SK-N-SH (cell line): ENCODE data around the gene FBXO31. TPM values are rescaled to one million over a fixed set of nuclear protein-coding genes. Genes with fewer than 3 reads are reported as not detected.

Experiments used
- CTCF ChIA-PET: fragments of 300-600, 350-600 bp; formaldehyde crosslinking; extraction: SDS; loops from one replicate; lab custom pipeline; 2021; lab: Yijun Ruan, JAX
- POLR2A ChIA-PET: fragments of 350-600 bp; sonication (Branson Sonifier 250); formaldehyde crosslinking; extraction: SDS; loops from one replicate; lab custom pipeline; 2020; ENCODE audit warnings: antibody characterized with exemption, inconsistent platforms; lab: Yijun Ruan, JAX
- DNase-seq: peaks from one replicate; pipeline ENCODE4 v3.0.0; 2012
- H2AFZ ChIP-seq: fragments of 200-600 bp; sonication (generic); 2 replicates; pipeline ENCODE4 v1.8.1; 2016; ENCODE audit warnings: antibody characterized with exemption, mild to moderate bottlenecking, low read depth
- H3F3A ChIP-seq: fragments of 200-600 bp; sonication (generic); replicated peaks from 2 replicates; pipeline ENCODE3; 2016; ENCODE audit warnings: antibody characterized with exemption, mild to moderate bottlenecking; ENCODE audit not compliant: insufficient read depth
- H3K27ac ChIP-seq, 2 experiments: fragments of 200-500 bp in 1 of 2; fragments of 200-600 bp in 1 of 2; sonication (Bioruptor generic) in 1 of 2; sonication (generic), shearing (Covaris generic) in 1 of 2; 2 replicates each; pipeline versions ENCODE4 v1.5.1 to v1.6.1; 2014 to 2016; ENCODE audit warnings: low read depth in 2 of 2, inconsistent platforms in 1 of 2, low read length in 1 of 2, mild to moderate bottlenecking in 1 of 2, mixed read lengths in 1 of 2
- H3K27me3 ChIP-seq: fragments of 200-600 bp; sonication (generic), shearing (Covaris generic); 2 replicates; pipeline ENCODE4 v1.6.1; 2016; ENCODE audit warnings: mixed run types; ENCODE audit not compliant: insufficient read depth
- H3K36me3 ChIP-seq, 2 experiments: fragments of 200-500 bp in 1 of 2; fragments of 200-600 bp in 1 of 2; sonication (Bioruptor generic) in 1 of 2; sonication (generic) in 1 of 2; replicated peaks in 1 of 2; 2 replicates each; pipeline versions ENCODE3 to v1.5.1; 2014 to 2016; ENCODE audit warnings: low read length in 1 of 2, mild to moderate bottlenecking in 1 of 2; ENCODE audit not compliant: insufficient read depth in 2 of 2, control insufficient read depth in 1 of 2
- H3K4me1 ChIP-seq, 2 experiments: fragments of 200-500 bp in 1 of 2; fragments of 200-600 bp in 1 of 2; sonication (Bioruptor generic) in 1 of 2; sonication (generic), shearing (Covaris generic) in 1 of 2; 2 replicates each; pipeline versions ENCODE4 v1.5.1 to v1.6.1; 2014 to 2016; ENCODE audit warnings: low read depth in 1 of 2, low read length in 1 of 2, mixed run types in 1 of 2; ENCODE audit not compliant: insufficient read depth in 2 of 2, control insufficient read depth in 1 of 2
- H3K4me2 ChIP-seq: fragments of 200-600 bp; sonication (generic), shearing (Covaris generic); 2 replicates; pipeline ENCODE4 v1.6.1; 2017; ENCODE audit warnings: mixed run types
- H3K4me3 ChIP-seq, 2 experiments: fragments of 200-500 bp in 1 of 2; fragments of 200-600 bp in 1 of 2; sonication (Bioruptor generic) in 1 of 2; sonication (generic), shearing (Covaris generic) in 1 of 2; 2 replicates each; pipeline versions ENCODE4 v1.5.1 to v1.8.1; 2014 to 2016; ENCODE audit warnings: low read depth in 2 of 2, inconsistent platforms in 1 of 2, low read length in 1 of 2, mild to moderate bottlenecking in 1 of 2, mixed read lengths in 1 of 2, moderate library complexity in 1 of 2
- H3K79me2 ChIP-seq: fragments of 200-600 bp; sonication (generic); 2 replicates; pipeline ENCODE4 v1.8.1; 2017; ENCODE audit warnings: mild to moderate bottlenecking; ENCODE audit not compliant: insufficient read depth
- H3K9ac ChIP-seq: fragments of 200-600 bp; sonication (generic); 2 replicates; pipeline ENCODE4 v1.6.1; 2017; ENCODE audit warnings: mixed run types
- H3K9me2 ChIP-seq: fragments of 200-600 bp; sonication (generic); 2 replicates; pipeline ENCODE4 v1.6.1; 2017; ENCODE audit warnings: mixed run types
- H3K9me3 ChIP-seq: fragments of 200-600 bp; sonication (generic); 2 replicates; pipeline ENCODE4 v1.6.1; 2017; ENCODE audit warnings: mixed run types, mild to moderate bottlenecking, moderate library complexity
- H4K20me1 ChIP-seq: fragments of 200-600 bp; sonication (generic); 2 replicates; pipeline ENCODE4 v1.6.1; 2017; ENCODE audit warnings: mild to moderate bottlenecking, mixed run types; ENCODE audit not compliant: insufficient read depth
- CHD2 ChIP-seq: fragments of 150-350 bp; IDR thresholded peaks from 2 replicates; pipeline ENCODE4 v1.6.1; 2018; ENCODE audit warnings: low read length; ENCODE audit not compliant: partially characterized antibody
- EP300 ChIP-seq, 2 experiments: IDR thresholded peaks; 2 replicates each; pipeline versions ENCODE4 v1.4.0 to v1.6.1; 2012; ENCODE audit warnings: borderline replicate concordance in 1 of 2, low read depth in 1 of 2, low read length in 1 of 2
- FOSL2 ChIP-seq: IDR thresholded peaks from 2 replicates; pipeline ENCODE4 v1.4.0; 2012; ENCODE audit warnings: low read depth, mild to moderate bottlenecking, moderate library complexity, borderline replicate concordance
- FOXJ3 ChIP-seq: sonication (generic); formaldehyde crosslinking; IDR thresholded peaks from 2 replicates; pipeline ENCODE4 v1.5.1; 2020; ENCODE audit warnings: mild to moderate bottlenecking, missing genetic modification reagents
- FOXM1 ChIP-seq: IDR thresholded peaks from 2 replicates; pipeline ENCODE4 v1.4.0; 2012; ENCODE audit warnings: low read depth, mild to moderate bottlenecking
- GABPA ChIP-seq: IDR thresholded peaks from 2 replicates; pipeline ENCODE4 v1.4.0; 2012; ENCODE audit warnings: low read depth, mild to moderate bottlenecking
- GATA2 ChIP-seq: sonication (generic); formaldehyde crosslinking; IDR thresholded peaks from 2 replicates; pipeline ENCODE4 v1.5.0; 2020; ENCODE audit warnings: mild to moderate bottlenecking, missing genetic modification reagents
- JUND ChIP-seq: IDR thresholded peaks from 2 replicates; pipeline ENCODE4 v1.4.0; 2012
- MAX ChIP-seq: IDR thresholded peaks from 2 replicates; pipeline ENCODE4 v1.4.0; 2012; ENCODE audit warnings: low read depth
- MEF2A ChIP-seq: IDR thresholded peaks from 2 replicates; pipeline ENCODE4 v1.4.0; 2012; ENCODE audit warnings: low read depth, borderline replicate concordance
- NFIC ChIP-seq: IDR thresholded peaks from 2 replicates; pipeline ENCODE4 v1.4.0; 2012; ENCODE audit warnings: borderline replicate concordance
- NRF1 ChIP-seq: IDR thresholded peaks from 2 replicates; pipeline ENCODE4 v1.6.1; 2012; ENCODE audit warnings: low read depth, mild to moderate bottlenecking, low read length
- PBX3 ChIP-seq: IDR thresholded peaks from 2 replicates; pipeline ENCODE4; 2012
- POLR2AphosphoS5 ChIP-seq: IDR thresholded peaks from 2 replicates; pipeline ENCODE4 v1.6.1; 2012; ENCODE audit warnings: low read depth, low read length
- RAD21 ChIP-seq: IDR thresholded peaks from 2 replicates; pipeline ENCODE4 v1.6.1; 2012; ENCODE audit warnings: mild to moderate bottlenecking, low read length
- RCOR1 ChIP-seq: fragments of 150-350 bp; IDR thresholded peaks from 2 replicates; pipeline ENCODE4 v1.6.1; 2017; ENCODE audit warnings: antibody characterized with exemption, low read length
- REST ChIP-seq: IDR thresholded peaks from 2 replicates; pipeline ENCODE4 v1.6.1; 2012; ENCODE audit warnings: mild to moderate bottlenecking, low read depth, low read length, moderate library complexity
- RXRA ChIP-seq: IDR thresholded peaks from 2 replicates; pipeline ENCODE4 v1.4.0; 2012; ENCODE audit warnings: low read depth, mild to moderate bottlenecking, borderline replicate concordance
- SMC3 ChIP-seq: IDR thresholded peaks from 2 replicates; pipeline ENCODE4 v1.6.1; 2012; ENCODE audit warnings: low read depth, low read length, improper control_type of control experiment
- TEAD4 ChIP-seq: IDR thresholded peaks from 2 replicates; pipeline ENCODE4 v1.4.0; 2012; ENCODE audit warnings: mild to moderate bottlenecking, borderline replicate concordance; ENCODE audit not compliant: insufficient read depth
- USF2 ChIP-seq: fragments of 150-350 bp; IDR thresholded peaks from 2 replicates; pipeline ENCODE4 v1.6.1; 2017; ENCODE audit warnings: antibody characterized with exemption, low read length, low read depth, borderline replicate concordance
- WGBS: methylation state at CpG from one replicate; pipeline ENCODE4 v1.1.6; 2017; ENCODE audit warnings: low lambda C conversion rate; 5-methylcytosine and 5-hydroxymethylcytosine counted together
- polyA plus RNA-seq, 3 experiments: library from polyadenylated mRNA; depleted of rRNA; stranded (reverse); fragments of >200 nt; gene quantifications; 2 replicates each; pipeline ENCODE4 v1.2.3, GENCODE V29; 2012

The FBXO31 gene
- polyA plus RNA-seq, 1 of the 3 experiments (the other 2 are of a cell fraction): 14.2 TPM

GRCh38 chr16:87410530-87410929 is 27.0 kb upstream of the FBXO31 start:
- H3K9me3 ChIP-seq: no peaks in the 10 kb centered on the region
- no peak overlapping the region for H3K9ac ChIP-seq
- H3K4me3 ChIP-seq: no peak overlapping the region
- 100% methylated on average over 9 of the region's 11 CpGs for WGBS
- no peaks in the 10 kb centered on the region for H3F3A ChIP-seq
- H3K36me3 ChIP-seq: peaks cover 43 to 87% of the 10 kb centered on the region in 2 experiments
- no peak for TF ChIP-seq USF2
- TF ChIP-seq GATA2 (CRISPR knock-in tag): no peak
- no peak for TF ChIP-seq FOXM1
- no peak for TF ChIP-seq POLR2AphosphoS5
- TF ChIP-seq REST: no peak
- no peak for TF ChIP-seq RCOR1
- no peak for TF ChIP-seq GABPA
- no peak for TF ChIP-seq NRF1
- TF ChIP-seq FOSL2: no peak
- TF ChIP-seq RXRA: no peak
- H3K27ac ChIP-seq: no peak overlapping the region; a peak in 1 of 4 replicates
- H3K79me2 ChIP-seq: no peaks in the 10 kb centered on the region
- H3K4me1 ChIP-seq: no peaks in the 10 kb centered on the region
- POLR2A ChIA-PET: no interaction called here
- no peak for DNase-seq
- CTCF ChIA-PET: interaction anchor here (1.1 to 2.0 kb wide), 2 partner anchors 16 to 359 kb away, joined by 3 to 7 read pairs; no protein-coding TSS in a partner anchor
- no peaks in the 10 kb centered on the region for H3K9me2 ChIP-seq
- no peak overlapping the region for H3K4me2 ChIP-seq
- H2AFZ ChIP-seq: no peak overlapping the region
- H3K27me3 ChIP-seq: no peaks in the 10 kb centered on the region
- no peaks in the 10 kb centered on the region for H4K20me1 ChIP-seq

GRCh38 chr16:87409781-87410180 is 26.2 kb upstream of the FBXO31 start:
- CTCF ChIA-PET: interaction anchor here (0.7 to 2.0 kb wide), 3 partner anchors 15 to 360 kb away, joined by 3 to 7 read pairs (median 3); no protein-coding TSS in a partner anchor
- Histone ChIP-seq H3K9me2 (no peaks in the 10 kb centered on the region), H3K4me2 (no peak overlapping the region), H3K9me3 (no peaks in the 10 kb centered on the region), H3K27me3 (no peaks in the 10 kb centered on the region), H4K20me1 (no peaks in the 10 kb centered on the region), H3K4me3 (no peak overlapping the region), H3K36me3 (peaks cover 44 to 88% of the 10 kb centered on the region in 2 experiments), H3F3A (no peaks in the 10 kb centered on the region), H3K27ac (no peak overlapping the region), H3K9ac (no peak overlapping the region), H2AFZ (no peak overlapping the region), H3K4me1 (no peaks in the 10 kb centered on the region), H3K79me2 (no peaks in the 10 kb centered on the region)
- DNase-seq: no peak
- 91% methylated on average over 13 of the region's 13 CpGs for WGBS
- POLR2A ChIA-PET: no interaction called here
- TF ChIP-seq POLR2AphosphoS5 (no peak), EP300 (IDR thresholded peaks at IDR 0.05; ENCODE audit: borderline replicate concordance in 1 of 2, low read depth in 1 of 2, low read length in 1 of 2) (no peak), MAX (no peak), FOXJ3 (CRISPR knock-in tag) (no peak), CHD2 (no peak), PBX3 (no peak), RXRA (no peak), SMC3 (no peak), RAD21 (no peak), JUND (no peak), MEF2A (no peak), TEAD4 (no peak), NFIC (no peak)
